GM19328 (cell line): Measurements from ENCODE around the gene TMEM203.
A peak's percentile ranks its signal among the peaks of the same experiment; 100 is the strongest.

ENCODE experiments used
- ATAC-seq: cut with Tn5 transposase; IDR thresholded peaks from one replicate; pipeline ENCODE4 v1.9.1; 2021; ENCODE audit warnings: mild to moderate bottlenecking, moderate library complexity; ENCODE audit not compliant: unreplicated experiment

TMEM203 gene

DNA sequence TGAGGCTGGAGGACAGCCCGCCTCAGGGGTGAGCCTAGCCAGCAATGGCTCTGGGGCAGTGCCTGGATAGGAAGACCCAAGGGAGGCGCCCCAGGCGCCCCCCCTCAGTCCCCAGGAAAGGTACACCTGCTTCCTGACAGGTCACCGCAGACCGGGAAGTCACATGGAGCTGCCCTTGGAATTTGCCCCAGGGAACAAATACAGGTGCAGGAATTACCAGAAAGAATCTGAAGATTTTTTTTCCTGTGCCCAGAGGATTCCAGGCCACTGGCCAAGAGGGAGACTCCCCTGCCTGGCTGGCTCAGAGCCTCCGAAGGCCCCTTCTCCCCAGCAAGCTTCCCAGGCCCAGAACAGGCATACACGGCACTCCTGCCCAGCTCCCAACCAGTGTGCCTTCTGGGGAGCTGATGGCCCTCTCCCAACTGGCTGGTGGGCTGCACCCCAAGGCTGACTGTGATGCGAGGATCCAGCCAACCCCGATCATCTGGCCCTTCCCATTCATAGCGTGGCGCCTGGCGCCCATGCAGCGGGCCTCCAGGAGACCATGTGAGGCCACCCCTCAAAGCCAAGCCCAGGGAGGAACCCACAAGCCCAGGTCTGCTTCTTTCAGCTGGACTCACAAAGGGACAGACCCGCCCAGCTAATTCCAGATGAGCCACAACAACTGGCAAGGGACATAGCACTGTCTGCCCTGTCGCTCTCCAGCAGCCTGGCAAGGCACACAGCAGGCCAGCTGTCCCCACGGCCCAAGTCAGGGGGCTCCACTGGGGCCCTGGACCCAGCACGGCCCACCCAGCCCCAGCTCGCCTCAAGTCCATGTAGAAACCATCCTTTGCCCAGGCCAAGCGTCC lies 7.2 kb downstream of the TMEM203 start:
- ATAC-seq, result no peak

DNA sequence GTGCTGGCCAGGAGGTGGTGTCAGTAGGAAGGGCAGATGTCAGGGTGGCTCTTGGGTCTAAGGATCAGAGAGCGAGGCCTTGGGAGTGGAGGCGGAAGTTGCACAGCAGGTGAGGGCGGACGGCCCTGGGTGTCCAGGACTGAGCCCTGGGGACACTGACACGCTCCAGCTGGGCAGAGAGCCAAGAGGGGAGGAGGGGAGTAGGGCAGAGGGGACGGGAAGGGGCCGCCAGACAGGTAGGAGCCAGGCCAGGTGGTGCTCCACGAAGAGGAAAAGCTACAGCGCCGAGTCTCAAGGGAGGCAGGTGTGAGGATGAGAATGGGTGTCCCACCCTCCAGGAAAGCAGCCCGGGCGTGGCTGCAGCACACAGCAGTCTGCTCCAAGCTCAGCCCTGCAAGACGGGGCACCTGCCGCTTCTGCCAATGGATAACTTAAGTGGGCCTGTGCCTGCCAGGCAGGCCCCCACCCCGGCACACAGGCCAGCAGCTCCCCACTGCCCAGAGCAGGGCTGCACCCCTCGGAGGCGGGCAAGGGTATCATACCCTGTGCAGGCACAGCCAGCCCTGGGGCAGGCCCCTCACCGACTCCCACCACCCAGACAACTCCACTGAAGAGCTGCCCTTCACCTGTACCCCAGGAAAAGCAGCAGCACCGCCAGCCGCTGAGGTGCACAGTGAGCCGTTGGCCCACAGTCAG lies 9.8 kb downstream of the TMEM203 start:
- no peak for ATAC-seq

DNA sequence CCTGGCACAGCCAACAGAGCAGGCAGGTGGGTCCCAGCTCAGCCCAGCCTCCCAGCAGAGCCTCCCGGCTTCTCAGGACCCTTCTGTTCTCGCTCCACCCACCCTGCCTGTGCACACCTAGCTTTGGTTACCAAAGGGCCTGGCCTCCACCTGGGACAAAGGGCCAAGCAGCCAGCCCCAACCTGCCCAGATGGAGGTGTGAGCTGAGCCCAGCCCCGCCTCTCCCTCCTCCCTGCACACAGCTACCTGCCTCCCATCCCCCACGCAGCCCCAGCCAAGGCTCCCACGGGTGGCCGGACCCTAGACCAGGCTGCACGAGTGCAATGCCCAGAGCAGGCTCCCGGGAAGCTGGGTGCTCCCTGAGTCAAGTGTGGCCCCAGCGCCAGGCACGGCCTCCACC lies 10.5 kb downstream of the TMEM203 start:
- ATAC-seq, result no peak

DNA sequence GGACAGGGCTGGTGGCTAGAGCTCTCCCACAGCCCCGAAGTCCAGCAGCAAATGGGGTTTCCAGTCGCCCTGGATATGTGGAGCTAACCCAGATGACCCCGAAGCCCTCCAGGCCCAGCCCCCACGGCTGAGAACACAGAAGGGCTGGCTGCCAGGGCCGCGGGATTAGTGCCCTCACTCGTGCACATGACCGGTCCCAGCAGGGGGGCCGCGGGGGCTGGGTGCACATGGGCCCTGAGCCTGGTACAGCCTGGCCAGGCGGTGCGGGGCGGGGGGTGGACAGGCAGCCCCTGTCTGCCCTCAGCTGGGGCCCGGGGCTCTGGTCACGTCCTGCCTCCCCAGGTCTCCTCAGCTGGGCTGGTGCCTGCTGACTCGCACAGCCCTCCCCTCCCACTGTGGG lies 11.1 kb downstream of the TMEM203 start:
- ATAC-seq, result no peak

DNA sequence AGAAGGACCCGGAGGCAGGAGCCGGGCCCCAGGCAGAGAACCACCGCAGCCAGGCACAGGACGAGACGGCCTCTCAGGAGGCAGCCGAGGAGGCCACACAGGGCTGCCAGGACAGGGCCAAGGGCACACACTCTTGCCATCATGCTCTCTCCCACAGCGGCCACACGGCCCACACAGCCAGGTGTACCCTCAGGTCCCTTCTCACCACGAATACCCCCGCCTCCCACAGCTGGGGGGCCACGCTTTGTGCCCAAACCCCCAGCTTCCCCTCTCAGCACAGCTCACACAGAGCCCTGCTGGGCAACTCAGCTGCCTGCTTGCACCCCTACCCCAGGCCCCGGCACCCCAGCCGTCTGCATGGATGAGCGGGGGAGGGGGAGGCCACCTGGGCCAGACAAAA lies 11.7 kb downstream of the TMEM203 start:
- no peak for ATAC-seq

DNA sequence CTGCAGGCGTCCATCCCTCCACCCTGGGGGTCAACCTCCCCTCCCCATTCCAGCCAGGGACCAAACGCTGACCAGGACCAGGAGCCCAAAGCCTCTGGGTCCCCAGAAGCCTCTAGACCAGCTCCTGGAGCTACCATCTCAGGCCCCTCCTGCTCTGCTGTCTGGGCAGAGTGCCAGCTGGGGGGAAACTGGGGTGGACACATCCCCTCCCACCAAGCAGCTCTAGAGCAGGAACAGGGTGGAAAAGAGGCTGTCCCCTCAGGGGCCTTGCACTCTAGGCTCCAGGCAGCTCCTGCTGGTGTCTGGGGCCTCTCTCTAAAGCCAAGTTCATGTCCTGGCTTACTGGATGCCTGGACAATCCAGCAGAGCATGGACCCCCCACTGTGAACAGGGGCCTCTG lies 12.6 kb downstream of the TMEM203 start:
- ATAC-seq, result no peak

DNA sequence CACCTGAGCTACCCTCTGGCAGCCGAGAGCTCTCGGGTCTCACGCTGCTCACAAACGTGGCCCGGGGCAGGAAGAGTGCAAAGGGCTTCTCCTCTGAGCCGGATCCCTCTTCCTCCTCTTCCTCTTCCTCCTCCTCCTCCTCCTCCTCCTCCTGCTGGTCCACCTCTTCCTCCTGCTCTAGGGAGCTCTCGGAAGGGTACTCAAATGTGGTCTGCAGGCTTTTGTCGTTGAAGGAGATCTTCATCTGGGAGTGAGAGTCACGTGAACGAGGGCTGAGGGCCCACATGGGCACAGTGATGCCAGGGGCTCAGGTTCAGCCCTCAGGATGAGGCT lies 13.0 kb downstream of the TMEM203 start:
- ATAC-seq, result no peak

DNA sequence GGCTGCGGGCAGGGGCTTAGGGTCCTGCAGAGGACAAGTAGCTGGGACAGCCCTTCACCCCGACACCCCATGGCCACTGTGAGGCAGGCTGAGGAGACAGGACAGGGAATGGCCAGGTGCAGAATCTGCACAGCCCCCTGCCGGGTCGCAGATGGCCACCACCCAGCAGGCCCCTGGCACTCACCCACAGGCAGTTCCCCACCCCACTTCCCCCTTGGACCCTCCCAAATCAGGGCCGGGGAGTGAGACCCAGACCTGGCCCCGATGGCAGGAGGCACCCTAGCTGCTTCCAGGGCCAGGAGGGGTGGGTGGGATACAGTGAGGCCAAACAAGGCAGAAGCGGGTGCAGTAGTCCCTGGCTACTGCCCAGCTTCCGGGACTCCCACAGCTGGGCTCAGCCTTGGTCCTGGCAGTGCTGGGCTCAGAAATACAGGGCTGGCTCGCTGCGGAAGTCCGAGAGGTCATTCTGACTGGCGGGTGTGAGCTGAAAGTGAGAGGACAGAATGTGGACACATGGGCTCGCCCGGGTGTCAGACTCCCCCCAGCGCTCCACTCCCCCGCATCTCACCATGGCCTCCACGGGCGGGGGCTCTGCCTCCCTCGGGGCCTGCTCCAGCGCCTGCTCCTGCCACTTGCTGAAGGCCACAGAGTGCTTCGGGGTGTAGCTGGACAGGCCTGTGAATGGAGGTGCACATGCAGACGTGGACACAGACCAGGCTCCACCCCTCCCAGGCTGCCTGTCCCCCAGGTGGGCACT lies 13.6 kb downstream of the TMEM203 start:
- no peak for ATAC-seq

DNA sequence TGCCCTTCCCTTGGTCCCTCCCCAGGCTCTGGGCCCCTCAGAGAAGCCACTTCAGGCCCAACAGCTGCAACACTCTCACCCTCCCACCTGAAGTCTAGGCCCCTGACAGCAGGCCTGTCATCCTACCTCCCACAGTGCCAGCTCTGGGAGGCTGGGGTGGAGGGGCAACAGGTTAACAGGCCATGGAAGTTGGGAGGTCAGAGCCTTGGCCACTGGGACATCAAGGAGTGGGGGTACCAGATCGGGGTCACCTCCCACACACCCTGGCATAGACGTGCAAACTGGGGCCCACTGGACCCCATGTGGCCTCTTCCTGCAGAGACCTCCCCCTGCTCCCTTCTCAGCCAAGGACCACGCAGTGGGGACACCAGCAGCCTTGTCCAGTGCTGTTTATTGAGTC lies 14.2 kb downstream of the TMEM203 start:
- no peak for ATAC-seq

DNA sequence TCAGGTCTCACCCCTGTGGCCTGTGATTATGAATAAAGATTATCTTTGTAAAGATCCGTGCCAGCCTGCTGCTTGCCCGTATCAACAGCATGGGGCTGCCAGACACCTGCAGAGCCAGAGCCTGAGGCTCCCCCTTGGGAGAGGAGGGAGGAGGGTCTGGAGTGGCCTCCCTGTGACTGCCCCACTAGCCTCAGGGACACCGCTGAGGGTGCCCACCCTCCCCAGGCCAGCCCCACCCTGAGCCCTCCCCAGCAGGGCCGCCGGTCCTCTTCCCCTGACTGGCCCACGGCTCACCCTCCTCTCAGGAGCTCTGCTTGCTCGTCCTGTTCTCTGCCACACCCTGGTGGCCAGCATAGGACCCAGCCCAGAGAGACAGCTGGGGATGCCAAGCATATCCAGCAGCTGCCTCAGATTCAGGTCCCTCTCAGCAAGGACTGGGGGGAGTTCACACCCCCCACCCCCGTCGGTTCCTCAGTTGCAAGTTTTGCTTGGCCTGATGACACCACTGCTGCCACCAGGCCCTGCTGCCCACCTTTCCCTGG lies 15.1 kb downstream of the TMEM203 start:
- no peak for ATAC-seq

DNA sequence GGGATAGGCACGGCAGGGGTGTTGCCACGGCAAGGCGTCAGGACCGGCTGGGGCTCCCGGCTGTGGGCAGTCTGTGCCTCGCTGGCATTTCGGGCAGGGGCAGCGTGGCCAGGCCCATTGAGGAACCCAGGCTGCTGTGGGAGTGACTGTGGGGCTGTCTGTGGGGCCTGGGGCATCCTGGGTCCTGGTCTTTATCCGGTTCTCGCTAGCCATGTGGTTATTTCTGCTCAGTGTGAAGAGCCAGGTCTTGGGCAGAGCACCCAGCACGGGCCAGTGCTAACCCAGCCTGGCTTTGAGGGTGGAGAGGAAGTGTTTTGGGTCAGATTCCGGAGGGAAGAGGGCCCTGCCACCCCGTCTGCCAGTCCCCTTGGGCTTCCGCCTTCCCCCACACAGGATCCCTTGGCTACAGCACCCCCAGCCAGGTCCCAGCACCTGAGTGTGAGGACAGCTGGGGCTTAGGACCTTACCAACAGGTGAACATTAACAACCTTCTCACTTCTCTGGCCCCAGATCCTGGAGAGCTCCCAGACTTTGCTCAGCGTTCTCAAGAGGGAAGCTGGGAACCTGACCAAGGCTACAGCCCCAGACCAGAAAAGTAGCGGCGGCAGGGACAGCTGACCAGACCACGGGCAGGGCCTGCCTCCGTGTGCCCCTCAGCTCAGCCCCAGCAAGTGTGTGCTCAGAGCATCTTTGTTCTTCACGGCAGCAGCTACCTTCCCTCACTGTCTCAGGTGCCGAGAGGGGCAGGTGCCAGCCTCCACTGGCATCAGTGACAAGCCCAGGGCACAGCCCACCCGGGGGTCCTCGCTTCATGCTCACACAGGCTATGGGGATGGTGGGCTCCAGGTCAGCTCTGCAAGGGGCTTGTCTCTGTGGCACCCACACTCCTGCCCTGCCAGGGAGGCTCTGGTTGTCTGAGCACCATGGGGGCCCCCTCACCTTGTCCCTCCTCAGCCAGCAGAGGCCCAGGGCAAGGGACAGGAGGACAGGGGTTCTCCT lies 15.9 kb downstream of the TMEM203 start:
- no peak for ATAC-seq

DNA sequence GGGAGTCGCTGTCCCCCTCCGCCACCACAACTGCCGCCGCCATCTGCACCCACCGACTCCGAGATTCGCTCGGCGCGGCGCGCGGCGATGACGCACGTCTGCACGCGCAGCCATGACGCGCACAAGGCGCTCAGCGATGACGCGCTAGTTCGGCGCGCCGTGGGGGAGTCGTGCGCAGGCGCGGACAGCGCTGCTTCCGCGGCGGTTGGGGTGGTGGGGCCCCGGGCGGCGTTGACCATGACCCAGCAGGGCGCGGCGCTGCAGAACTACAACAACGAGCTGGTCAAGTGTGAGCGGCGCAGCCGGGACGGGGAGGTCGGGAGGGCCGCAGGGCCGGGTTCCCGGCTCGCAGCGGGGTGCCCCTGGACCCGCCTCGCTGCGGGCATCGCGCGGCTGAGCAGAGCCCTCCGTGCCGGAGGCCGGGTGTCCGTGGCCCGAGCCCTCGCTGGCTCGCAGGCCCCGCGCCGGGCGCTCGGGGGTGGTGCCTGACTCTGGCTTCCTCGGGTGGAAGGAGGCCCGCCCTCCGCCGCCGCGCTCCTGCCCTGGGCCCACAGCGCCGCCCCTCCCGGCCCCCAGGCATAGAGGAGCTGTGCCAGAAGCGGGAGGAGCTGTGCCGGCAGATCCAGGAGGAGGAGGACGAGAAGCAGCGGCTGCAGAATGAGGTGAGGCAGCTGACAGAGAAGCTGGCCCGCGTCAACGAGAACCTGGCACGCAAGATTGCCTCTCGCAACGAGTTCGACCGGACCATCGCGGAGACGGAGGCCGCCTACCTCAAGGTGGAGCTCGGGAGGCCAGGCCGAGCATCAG lies 16.8 kb downstream of the TMEM203 start, which contains the start of the genes ANAPC2 and SSNA1:
Gene ANAPC2, minus strand, starts transcription at position 71 of the 807 bp plus-strand sequence. Its CDS starts 28 bp downstream, at position 43.
Gene SSNA1, plus strand, starts transcription at position 187 of the 807 bp plus-strand sequence. Its CDS starts 51 bp downstream, at position 238.
- ATAC-seq, result peak; percentile 79

DNA sequence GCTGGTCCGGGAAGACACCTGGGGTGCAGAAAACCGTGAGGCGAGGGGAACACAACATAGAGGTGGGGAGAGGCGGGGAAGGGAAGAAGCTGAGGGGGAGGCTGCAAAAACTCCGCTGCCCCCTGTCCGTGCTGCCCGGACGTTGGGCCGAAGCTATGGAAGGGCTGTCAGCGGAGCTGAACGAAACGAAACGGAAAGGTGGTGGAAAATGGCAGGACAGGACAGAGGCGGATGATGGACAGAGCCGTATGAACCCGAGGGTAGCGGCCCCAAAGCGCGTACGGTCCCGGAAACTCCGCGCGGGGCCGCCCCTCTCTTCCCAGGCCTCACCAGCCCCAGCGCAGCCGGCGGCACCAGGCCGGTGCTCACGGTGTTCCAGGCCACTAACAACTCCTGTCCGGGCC lies 17.4 kb downstream of the TMEM203 start:
- ATAC-seq, result no peak

DNA sequence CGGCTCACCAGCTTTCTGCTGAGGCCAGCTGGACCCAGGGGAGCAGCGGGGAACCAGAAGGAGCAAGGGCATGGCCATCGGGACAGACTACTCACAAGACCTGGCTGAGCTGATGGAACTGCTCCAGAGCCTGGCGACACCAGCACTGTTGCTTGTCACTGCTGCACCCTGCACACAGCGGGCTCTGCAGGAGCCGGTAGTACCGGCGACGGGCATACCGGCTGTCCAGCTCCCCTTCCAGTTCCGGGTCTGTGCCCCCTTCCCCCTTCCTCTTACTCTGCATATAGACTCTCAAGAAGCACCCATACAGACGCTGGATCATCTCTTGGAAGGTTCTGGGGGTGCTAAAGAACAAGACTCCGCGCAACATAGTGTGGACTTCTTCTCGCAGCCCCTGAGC lies 18.1 kb downstream of the TMEM203 start:
- no peak for ATAC-seq

DNA sequence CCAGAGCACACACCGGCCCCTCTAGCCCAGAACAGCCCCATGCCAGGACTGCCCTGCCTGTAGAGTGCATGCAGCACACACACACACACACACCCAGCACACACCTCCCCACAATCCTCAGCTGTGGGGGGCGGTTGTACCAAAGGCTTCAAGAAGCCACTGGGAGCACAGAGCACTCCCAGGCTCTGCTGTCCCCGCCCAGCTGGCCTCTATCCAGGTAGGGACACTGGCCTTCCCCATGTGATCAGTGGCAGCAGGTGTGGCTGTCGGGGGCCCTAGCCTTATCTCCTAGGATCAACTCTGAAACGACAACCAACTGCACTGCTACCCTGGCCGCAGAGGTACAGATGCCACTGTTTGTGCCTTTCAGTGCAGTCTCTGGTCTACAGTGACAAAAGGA lies 19.1 kb downstream of the TMEM203 start:
- ATAC-seq, result no peak

DNA sequence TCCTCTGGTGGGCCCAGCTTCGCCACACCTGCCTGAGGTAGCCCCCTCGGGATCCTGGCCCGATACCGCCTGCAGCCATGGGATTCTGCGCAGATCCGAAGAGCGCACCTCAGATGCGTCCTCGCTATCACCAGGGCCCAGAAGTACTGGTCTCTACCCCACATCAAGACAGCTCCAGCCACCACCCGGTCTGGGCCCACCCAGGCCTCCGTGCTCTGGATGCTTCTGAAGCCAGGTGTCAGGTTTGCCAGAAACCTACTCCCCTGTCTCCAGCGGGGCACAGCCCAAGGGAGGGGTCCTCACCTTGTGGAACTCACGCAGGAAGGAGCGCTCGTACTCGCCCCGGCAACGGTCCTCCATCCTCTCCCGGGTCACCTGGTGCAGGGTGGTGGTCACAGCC lies 19.5 kb downstream of the TMEM203 start:
- no peak for ATAC-seq

DNA sequence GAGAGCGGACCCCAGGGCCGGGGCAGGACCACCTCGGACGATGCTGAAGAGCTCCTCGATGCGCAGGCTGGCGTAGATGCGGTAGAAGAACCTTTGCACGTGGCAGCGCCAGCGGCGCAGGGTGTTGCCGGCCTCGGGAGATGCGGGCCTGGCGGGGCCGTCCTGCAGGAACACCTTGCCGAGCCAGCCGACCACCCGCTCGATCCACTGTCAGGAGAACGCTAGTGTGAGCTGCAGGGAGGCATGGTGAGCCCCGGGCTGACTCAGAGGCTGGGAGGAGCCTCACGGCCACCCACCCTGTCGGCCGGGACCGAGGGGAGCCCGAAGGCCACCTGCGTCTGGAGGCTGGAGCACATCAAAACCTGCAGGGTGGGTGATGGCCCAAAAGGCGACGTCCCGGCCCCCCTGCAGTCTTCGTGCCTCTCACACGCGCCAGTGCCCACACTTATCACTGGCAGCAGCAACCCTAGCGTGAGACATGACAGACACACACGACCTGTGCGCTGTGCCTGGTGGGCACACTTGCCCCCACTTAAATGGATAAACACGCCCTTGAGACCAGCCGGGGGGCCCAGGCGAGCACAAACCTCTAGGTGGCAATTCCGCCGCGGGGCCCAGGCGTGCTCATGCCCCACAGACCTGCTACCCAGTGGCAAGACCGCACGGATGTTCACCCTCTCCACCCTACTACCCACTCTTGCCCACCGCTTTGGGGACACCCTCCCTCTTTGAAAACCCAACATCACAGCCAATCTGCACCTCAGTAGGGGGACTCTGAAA lies 20.4 kb downstream of the TMEM203 start:
- ATAC-seq, result no peak

DNA sequence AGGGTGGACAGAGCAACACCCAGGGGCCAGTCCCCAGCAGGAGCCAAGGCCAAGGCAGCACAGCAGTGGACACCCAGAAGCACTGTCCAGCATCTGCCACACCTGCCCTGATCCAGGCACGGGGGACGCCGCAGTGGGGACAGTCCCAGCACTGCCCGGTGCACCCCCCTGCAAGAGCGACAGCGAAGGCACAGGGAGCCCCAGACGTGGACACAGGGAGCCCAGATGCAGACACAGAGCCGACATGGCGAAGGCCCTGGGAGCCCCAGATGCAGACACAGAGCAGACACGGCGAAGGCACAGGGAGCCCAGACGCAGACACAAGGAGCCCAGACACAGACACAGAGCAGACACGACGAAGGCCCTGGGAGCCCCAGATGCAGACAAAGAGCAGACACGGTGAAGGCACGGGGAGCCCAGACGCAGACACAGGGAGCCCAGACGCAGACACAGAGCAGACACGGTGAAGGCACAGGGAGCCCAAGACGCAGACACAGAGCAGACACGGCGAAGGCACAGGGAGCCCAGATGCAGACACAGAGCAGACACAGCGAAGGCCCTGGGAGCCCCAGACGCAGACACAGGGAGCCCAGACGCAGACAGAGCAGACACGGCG lies 21.4 kb downstream of the TMEM203 start:
- no peak for ATAC-seq
